Measurements from ENCODE around the gene SRGAP3.

DNA sequence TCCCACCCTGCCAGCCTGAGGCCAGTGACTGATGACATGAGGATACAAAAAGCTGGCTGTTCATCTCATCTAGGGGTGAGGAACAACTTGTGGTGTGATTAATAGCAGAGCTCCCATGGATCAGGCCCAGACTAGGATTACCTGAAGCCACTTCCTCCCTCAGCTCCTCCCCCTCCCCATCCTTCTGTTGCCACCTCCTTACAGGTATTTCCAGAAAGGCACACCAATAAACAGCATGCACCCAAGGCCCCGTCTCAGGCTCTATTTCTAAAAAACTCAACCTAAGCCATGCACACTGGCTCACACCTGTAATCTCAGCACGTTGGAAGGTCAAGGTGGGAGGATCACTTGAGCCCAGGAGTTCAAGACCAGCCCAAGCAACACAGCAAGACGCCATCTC, 54.1 kb downstream of the SRGAP3 start:
- no peak for TF ChIP-seq ZNF530 (tag by site-specific recombination; IDR thresholded peaks at IDR 0.05; ENCODE audit: low read depth)
- TF ChIP-seq ZNF623 (tag by site-specific recombination; IDR thresholded peaks at IDR 0.05) = no peak
- TF ChIP-seq KLF9 (tag by site-specific recombination; IDR thresholded peaks at IDR 0.05; ENCODE audit: low read depth) = no peak
- no peak for TF ChIP-seq ZNF792 (tag by site-specific recombination; IDR thresholded peaks at IDR 0.05)
- TF ChIP-seq, protein P1, sequence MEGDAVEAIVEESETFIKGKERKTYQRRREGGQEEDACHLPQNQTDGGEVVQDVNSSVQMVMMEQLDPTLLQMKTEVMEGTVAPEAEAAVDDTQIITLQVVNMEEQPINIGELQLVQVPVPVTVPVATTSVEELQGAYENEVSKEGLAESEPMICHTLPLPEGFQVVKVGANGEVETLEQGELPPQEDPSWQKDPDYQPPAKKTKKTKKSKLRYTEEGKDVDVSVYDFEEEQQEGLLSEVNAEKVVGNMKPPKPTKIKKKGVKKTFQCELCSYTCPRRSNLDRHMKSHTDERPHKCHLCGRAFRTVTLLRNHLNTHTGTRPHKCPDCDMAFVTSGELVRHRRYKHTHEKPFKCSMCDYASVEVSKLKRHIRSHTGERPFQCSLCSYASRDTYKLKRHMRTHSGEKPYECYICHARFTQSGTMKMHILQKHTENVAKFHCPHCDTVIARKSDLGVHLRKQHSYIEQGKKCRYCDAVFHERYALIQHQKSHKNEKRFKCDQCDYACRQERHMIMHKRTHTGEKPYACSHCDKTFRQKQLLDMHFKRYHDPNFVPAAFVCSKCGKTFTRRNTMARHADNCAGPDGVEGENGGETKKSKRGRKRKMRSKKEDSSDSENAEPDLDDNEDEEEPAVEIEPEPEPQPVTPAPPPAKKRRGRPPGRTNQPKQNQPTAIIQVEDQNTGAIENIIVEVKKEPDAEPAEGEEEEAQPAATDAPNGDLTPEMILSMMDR (tag by site-specific recombination; IDR thresholded peaks at IDR 0.05) = no peak
- TF ChIP-seq ZNF777 (tag by site-specific recombination; IDR thresholded peaks at IDR 0.05; ENCODE audit: borderline replicate concordance) = no peak
- TF ChIP-seq ZBTB21 (tag by site-specific recombination; IDR thresholded peaks at IDR 0.05) = no peak
- TF ChIP-seq ZNF335 (tag by site-specific recombination; conservative IDR thresholded peaks at IDR 0.05) = no peak
- TF ChIP-seq ZNF341 (tag by site-specific recombination; IDR thresholded peaks at IDR 0.05; ENCODE audit: low read depth) = no peak
- no peak for TF ChIP-seq YY1 (tag by site-specific recombination; IDR thresholded peaks at IDR 0.05)
